SK-N-SH (cell line): ENCODE results near the gene AXIN1. TPM values are rescaled to one million over a fixed set of nuclear protein-coding genes. Genes with fewer than 3 reads are reported as not detected.

Experiments used
- CTCF ChIA-PET: fragments of 300-600, 350-600 bp; formaldehyde crosslinking; extraction: SDS; loops from one replicate; lab custom pipeline; 2021; lab: Yijun Ruan, JAX
- POLR2A ChIA-PET: fragments of 350-600 bp; sonication (Branson Sonifier 250); formaldehyde crosslinking; extraction: SDS; loops from one replicate; lab custom pipeline; 2020; ENCODE audit warnings: antibody characterized with exemption, inconsistent platforms; lab: Yijun Ruan, JAX
- DNase-seq: peaks from one replicate; pipeline ENCODE4 v3.0.0; 2012
- H2AFZ ChIP-seq: fragments of 200-600 bp; sonication (generic); 2 replicates; pipeline ENCODE4 v1.8.1; 2016; ENCODE audit warnings: antibody characterized with exemption, mild to moderate bottlenecking, low read depth
- H3F3A ChIP-seq: fragments of 200-600 bp; sonication (generic); replicated peaks from 2 replicates; pipeline ENCODE3; 2016; ENCODE audit warnings: antibody characterized with exemption, mild to moderate bottlenecking; ENCODE audit not compliant: insufficient read depth
- H3K27ac ChIP-seq, 2 experiments: fragments of 200-500 bp in 1 of 2; fragments of 200-600 bp in 1 of 2; sonication (Bioruptor generic) in 1 of 2; sonication (generic), shearing (Covaris generic) in 1 of 2; 2 replicates each; pipeline versions ENCODE4 v1.5.1 to v1.6.1; 2014 to 2016; ENCODE audit warnings: low read depth in 2 of 2, inconsistent platforms in 1 of 2, low read length in 1 of 2, mild to moderate bottlenecking in 1 of 2, mixed read lengths in 1 of 2
- H3K27me3 ChIP-seq: fragments of 200-600 bp; sonication (generic), shearing (Covaris generic); 2 replicates; pipeline ENCODE4 v1.6.1; 2016; ENCODE audit warnings: mixed run types; ENCODE audit not compliant: insufficient read depth
- H3K36me3 ChIP-seq, 2 experiments: fragments of 200-500 bp in 1 of 2; fragments of 200-600 bp in 1 of 2; sonication (Bioruptor generic) in 1 of 2; sonication (generic) in 1 of 2; replicated peaks in 1 of 2; 2 replicates each; pipeline versions ENCODE3 to v1.5.1; 2014 to 2016; ENCODE audit warnings: low read length in 1 of 2, mild to moderate bottlenecking in 1 of 2; ENCODE audit not compliant: insufficient read depth in 2 of 2, control insufficient read depth in 1 of 2
- H3K4me1 ChIP-seq, 2 experiments: fragments of 200-500 bp in 1 of 2; fragments of 200-600 bp in 1 of 2; sonication (Bioruptor generic) in 1 of 2; sonication (generic), shearing (Covaris generic) in 1 of 2; 2 replicates each; pipeline versions ENCODE4 v1.5.1 to v1.6.1; 2014 to 2016; ENCODE audit warnings: low read depth in 1 of 2, low read length in 1 of 2, mixed run types in 1 of 2; ENCODE audit not compliant: insufficient read depth in 2 of 2, control insufficient read depth in 1 of 2
- H3K4me2 ChIP-seq: fragments of 200-600 bp; sonication (generic), shearing (Covaris generic); 2 replicates; pipeline ENCODE4 v1.6.1; 2017; ENCODE audit warnings: mixed run types
- H3K4me3 ChIP-seq, 2 experiments: fragments of 200-500 bp in 1 of 2; fragments of 200-600 bp in 1 of 2; sonication (Bioruptor generic) in 1 of 2; sonication (generic), shearing (Covaris generic) in 1 of 2; 2 replicates each; pipeline versions ENCODE4 v1.5.1 to v1.8.1; 2014 to 2016; ENCODE audit warnings: low read depth in 2 of 2, inconsistent platforms in 1 of 2, low read length in 1 of 2, mild to moderate bottlenecking in 1 of 2, mixed read lengths in 1 of 2, moderate library complexity in 1 of 2
- H3K79me2 ChIP-seq: fragments of 200-600 bp; sonication (generic); 2 replicates; pipeline ENCODE4 v1.8.1; 2017; ENCODE audit warnings: mild to moderate bottlenecking; ENCODE audit not compliant: insufficient read depth
- H3K9ac ChIP-seq: fragments of 200-600 bp; sonication (generic); 2 replicates; pipeline ENCODE4 v1.6.1; 2017; ENCODE audit warnings: mixed run types
- H3K9me2 ChIP-seq: fragments of 200-600 bp; sonication (generic); 2 replicates; pipeline ENCODE4 v1.6.1; 2017; ENCODE audit warnings: mixed run types
- H3K9me3 ChIP-seq: fragments of 200-600 bp; sonication (generic); 2 replicates; pipeline ENCODE4 v1.6.1; 2017; ENCODE audit warnings: mixed run types, mild to moderate bottlenecking, moderate library complexity
- H4K20me1 ChIP-seq: fragments of 200-600 bp; sonication (generic); 2 replicates; pipeline ENCODE4 v1.6.1; 2017; ENCODE audit warnings: mild to moderate bottlenecking, mixed run types; ENCODE audit not compliant: insufficient read depth
- CTCF ChIP-seq: fragments of 200-600 bp; sonication (generic); IDR thresholded peaks from 2 replicates; pipeline ENCODE4 v1.6.1; 2017; ENCODE audit warnings: antibody characterized with exemption, mild to moderate bottlenecking, moderate library complexity
- ELF1 ChIP-seq: IDR thresholded peaks from 2 replicates; pipeline ENCODE4 v1.4.0; 2012
- EP300 ChIP-seq, 2 experiments: IDR thresholded peaks; 2 replicates each; pipeline versions ENCODE4 v1.4.0 to v1.6.1; 2012; ENCODE audit warnings: borderline replicate concordance in 1 of 2, low read depth in 1 of 2, low read length in 1 of 2
- EZH2phosphoT487 ChIP-seq: fragments of 200-600 bp; sonication (generic); IDR thresholded peaks from 2 replicates; pipeline ENCODE4 v1.6.1; 2017; ENCODE audit warnings: low read depth, mixed run types, mild to moderate bottlenecking, antibody characterized with exemption, moderate library complexity, borderline replicate concordance
- FOSL2 ChIP-seq: IDR thresholded peaks from 2 replicates; pipeline ENCODE4 v1.4.0; 2012; ENCODE audit warnings: low read depth, mild to moderate bottlenecking, moderate library complexity, borderline replicate concordance
- FOXJ3 ChIP-seq: sonication (generic); formaldehyde crosslinking; IDR thresholded peaks from 2 replicates; pipeline ENCODE4 v1.5.1; 2020; ENCODE audit warnings: mild to moderate bottlenecking, missing genetic modification reagents
- FOXM1 ChIP-seq: IDR thresholded peaks from 2 replicates; pipeline ENCODE4 v1.4.0; 2012; ENCODE audit warnings: low read depth, mild to moderate bottlenecking
- GABPA ChIP-seq: IDR thresholded peaks from 2 replicates; pipeline ENCODE4 v1.4.0; 2012; ENCODE audit warnings: low read depth, mild to moderate bottlenecking
- IRF3 ChIP-seq: fragments of 150-350 bp; IDR thresholded peaks from 2 replicates; pipeline ENCODE4 v1.6.1; 2016; ENCODE audit warnings: mild to moderate bottlenecking, low read depth, low read length
- MEF2A ChIP-seq: IDR thresholded peaks from 2 replicates; pipeline ENCODE4 v1.4.0; 2012; ENCODE audit warnings: low read depth, borderline replicate concordance
- NFIC ChIP-seq: IDR thresholded peaks from 2 replicates; pipeline ENCODE4 v1.4.0; 2012; ENCODE audit warnings: borderline replicate concordance
- NRF1 ChIP-seq: IDR thresholded peaks from 2 replicates; pipeline ENCODE4 v1.6.1; 2012; ENCODE audit warnings: low read depth, mild to moderate bottlenecking, low read length
- POLR2AphosphoS5 ChIP-seq: IDR thresholded peaks from 2 replicates; pipeline ENCODE4 v1.6.1; 2012; ENCODE audit warnings: low read depth, low read length
- RFX5 ChIP-seq: IDR thresholded peaks from 2 replicates; pipeline ENCODE4 v1.6.1; 2012; ENCODE audit warnings: mild to moderate bottlenecking, improper control_type of control experiment, low read length
- RXRA ChIP-seq: IDR thresholded peaks from 2 replicates; pipeline ENCODE4 v1.4.0; 2012; ENCODE audit warnings: low read depth, mild to moderate bottlenecking, borderline replicate concordance
- SIN3A ChIP-seq: IDR thresholded peaks from 2 replicates; pipeline ENCODE4 v1.6.1; 2012; ENCODE audit warnings: low read depth, mild to moderate bottlenecking, low read length, moderate library complexity, borderline replicate concordance
- TCF12 ChIP-seq: IDR thresholded peaks from 2 replicates; pipeline ENCODE4 v1.4.0; 2012
- YY1 ChIP-seq: IDR thresholded peaks from 2 replicates; pipeline ENCODE4 v1.4.0; 2012; ENCODE audit warnings: low read depth, mild to moderate bottlenecking
- ZBTB33 ChIP-seq: IDR thresholded peaks from 2 replicates; pipeline ENCODE4 v1.4.0; 2012; ENCODE audit warnings: low read depth, borderline replicate concordance
- WGBS: methylation state at CpG from one replicate; pipeline ENCODE4 v1.1.6; 2017; ENCODE audit warnings: low lambda C conversion rate; 5-methylcytosine and 5-hydroxymethylcytosine counted together
- polyA plus RNA-seq, 3 experiments: library from polyadenylated mRNA; depleted of rRNA; stranded (reverse); fragments of >200 nt; gene quantifications; 2 replicates each; pipeline ENCODE4 v1.2.3, GENCODE V29; 2012

The AXIN1 gene
- polyA plus RNA-seq, 1 of the 3 experiments (the other 2 are of a cell fraction), result 19.9 TPM

GRCh38 chr16:275786-276232 is 76.7 kb downstream of the AXIN1 start, which contains the start of gene RGS11:
Gene RGS11 (minus strand): TSS chr16:275944. CDS start chr16:275911, 33 bp downstream.
- H3K4me1 ChIP-seq, result peaks cover 0 to 13% of the 10 kb centered on the region in 2 experiments; a peak in 1 of 4 replicates
- peak within 1 kb of the TSS in 1 of 2 experiments; percentile 42; a peak in 3 of 4 replicates for H3K4me3 ChIP-seq
- H3K79me2 ChIP-seq, result no peaks in the 10 kb centered on the region
- H3K9me3 ChIP-seq, result no peaks in the 10 kb centered on the region
- peak; percentile 81 for DNase-seq
- 16% methylated on average over 17 of the region's 56 CpGs for WGBS
- peaks cover 3% of the 10 kb centered on the region for H3F3A ChIP-seq
- H3K4me2 ChIP-seq, result peak within 1 kb of the TSS; percentile 44; the same call in 1 of the 2 replicates
- peak within 1 kb of the TSS; percentile 41; the same call in 1 of the 2 replicates for H3K9ac ChIP-seq
- peak within 1 kb of the TSS; percentile 65; the same call in 1 of the 2 replicates for H2AFZ ChIP-seq
- CTCF ChIA-PET, result interaction anchor here (1.1 to 1.9 kb wide), 2 partner anchors 86 to 95 kb away, joined by 5 to 6 read pairs; partner anchors contain the start of gene HBQ1
- POLR2A ChIA-PET, result no interaction called here
- H3K27ac ChIP-seq, result no peak within 1 kb of the TSS
- no peaks in the 10 kb centered on the region for H3K36me3 ChIP-seq
- H3K9me2 ChIP-seq, result no peaks in the 10 kb centered on the region
- H4K20me1 ChIP-seq, result no peaks in the 10 kb centered on the region
- TF ChIP-seq ZBTB33 (no peak), EZH2phosphoT487 (no peak), NRF1 (no peak), MEF2A (no peak), FOXM1 (no peak), TCF12 (no peak), FOSL2 (no peak), ELF1 (no peak), EP300 (IDR thresholded peaks at IDR 0.05; ENCODE audit: borderline replicate concordance in 1 of 2, low read depth in 1 of 2, low read length in 1 of 2) (no peak), NFIC (no peak), GABPA (no peak), SIN3A (no peak), RFX5 (no peak), FOXJ3 (CRISPR knock-in tag) (no peak), CTCF (no peak), POLR2AphosphoS5 (no peak), YY1 (no peak), RXRA (no peak), IRF3 (no peak)
- no peaks in the 10 kb centered on the region for H3K27me3 ChIP-seq
